Bronchial epithelial cell (primary cell): Measurements from ENCODE around the gene SLC12A4. TPM values are rescaled to one million over a fixed set of nuclear protein-coding genes. Genes with fewer than 3 reads are reported as not detected.

ENCODE experiments used
- DNase-seq: peaks from one replicate; pipeline ENCODE4 v3.0.0-alpha.2; 2010; ENCODE audit warnings: low read depth
- FAIRE-seq: peaks from 2 replicates; lab custom pipeline; 2011; peaks lifted over from hg19 to GRCh38; lab: Jason Lieb, UNC
- H3K27me3 ChIP-seq: 2 replicates; pipeline ENCODE4 v1.5.1; 2011; ENCODE audit warnings: low read length; ENCODE audit not compliant: control insufficient read depth, insufficient read depth
- H3K36me3 ChIP-seq: 2 replicates; pipeline ENCODE4 v1.5.1; 2011; ENCODE audit warnings: low read length; ENCODE audit not compliant: control insufficient read depth, insufficient read depth
- H3K4me3 ChIP-seq: 2 replicates; pipeline ENCODE4 v1.5.1; 2011; ENCODE audit warnings: mild to moderate bottlenecking, low read depth, low read length, control low read depth
- total RNA-seq: library from RNA; depleted of rRNA; stranded (reverse); fragments of >200 nt; gene quantifications from 2 replicates; pipeline ENCODE4 v1.2.1, GENCODE V29; 2014
- TF ChIP-seq, protein P1 (sequence below): IDR thresholded peaks from 2 replicates; pipeline ENCODE4 v1.5.1; 2011; ENCODE audit warnings: mild to moderate bottlenecking, moderate library complexity, low read length, control low read depth, inconsistent platforms; ENCODE audit not compliant: insufficient read depth, severe bottlenecking

The SLC12A4 gene
- total RNA-seq, 1 donor from 2014 or later: 20.5 TPM

DNA sequence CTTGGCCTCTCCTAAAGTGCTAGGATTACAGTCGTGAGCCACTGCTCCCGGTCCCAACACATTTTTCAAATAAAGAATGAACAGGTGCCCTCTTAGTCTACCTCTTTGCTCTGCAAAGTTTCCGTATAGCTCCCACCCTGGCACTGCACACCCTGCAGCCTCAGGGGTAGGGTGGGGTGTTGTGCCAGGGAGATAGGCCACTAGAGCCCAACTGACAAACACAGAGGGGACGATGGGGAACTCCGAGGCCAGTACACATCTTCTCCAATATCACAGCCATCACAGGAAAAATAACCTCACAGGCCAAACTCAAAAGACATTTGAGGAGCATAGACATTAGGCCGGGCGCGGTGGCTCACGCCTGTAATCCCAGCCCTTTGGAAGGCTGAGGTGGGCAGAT is 2.7 kb upstream of the SLC12A4 start:
- Histone ChIP-seq H3K36me3 (no peaks in the 10 kb centered on the region), H3K27me3 (peaks cover 2% of the 10 kb centered on the region), H3K4me3 (no peak overlapping the region)
- no peak for FAIRE-seq
- TF ChIP-seq, protein P1, sequence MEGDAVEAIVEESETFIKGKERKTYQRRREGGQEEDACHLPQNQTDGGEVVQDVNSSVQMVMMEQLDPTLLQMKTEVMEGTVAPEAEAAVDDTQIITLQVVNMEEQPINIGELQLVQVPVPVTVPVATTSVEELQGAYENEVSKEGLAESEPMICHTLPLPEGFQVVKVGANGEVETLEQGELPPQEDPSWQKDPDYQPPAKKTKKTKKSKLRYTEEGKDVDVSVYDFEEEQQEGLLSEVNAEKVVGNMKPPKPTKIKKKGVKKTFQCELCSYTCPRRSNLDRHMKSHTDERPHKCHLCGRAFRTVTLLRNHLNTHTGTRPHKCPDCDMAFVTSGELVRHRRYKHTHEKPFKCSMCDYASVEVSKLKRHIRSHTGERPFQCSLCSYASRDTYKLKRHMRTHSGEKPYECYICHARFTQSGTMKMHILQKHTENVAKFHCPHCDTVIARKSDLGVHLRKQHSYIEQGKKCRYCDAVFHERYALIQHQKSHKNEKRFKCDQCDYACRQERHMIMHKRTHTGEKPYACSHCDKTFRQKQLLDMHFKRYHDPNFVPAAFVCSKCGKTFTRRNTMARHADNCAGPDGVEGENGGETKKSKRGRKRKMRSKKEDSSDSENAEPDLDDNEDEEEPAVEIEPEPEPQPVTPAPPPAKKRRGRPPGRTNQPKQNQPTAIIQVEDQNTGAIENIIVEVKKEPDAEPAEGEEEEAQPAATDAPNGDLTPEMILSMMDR: no peak
- DNase-seq: no peak

DNA sequence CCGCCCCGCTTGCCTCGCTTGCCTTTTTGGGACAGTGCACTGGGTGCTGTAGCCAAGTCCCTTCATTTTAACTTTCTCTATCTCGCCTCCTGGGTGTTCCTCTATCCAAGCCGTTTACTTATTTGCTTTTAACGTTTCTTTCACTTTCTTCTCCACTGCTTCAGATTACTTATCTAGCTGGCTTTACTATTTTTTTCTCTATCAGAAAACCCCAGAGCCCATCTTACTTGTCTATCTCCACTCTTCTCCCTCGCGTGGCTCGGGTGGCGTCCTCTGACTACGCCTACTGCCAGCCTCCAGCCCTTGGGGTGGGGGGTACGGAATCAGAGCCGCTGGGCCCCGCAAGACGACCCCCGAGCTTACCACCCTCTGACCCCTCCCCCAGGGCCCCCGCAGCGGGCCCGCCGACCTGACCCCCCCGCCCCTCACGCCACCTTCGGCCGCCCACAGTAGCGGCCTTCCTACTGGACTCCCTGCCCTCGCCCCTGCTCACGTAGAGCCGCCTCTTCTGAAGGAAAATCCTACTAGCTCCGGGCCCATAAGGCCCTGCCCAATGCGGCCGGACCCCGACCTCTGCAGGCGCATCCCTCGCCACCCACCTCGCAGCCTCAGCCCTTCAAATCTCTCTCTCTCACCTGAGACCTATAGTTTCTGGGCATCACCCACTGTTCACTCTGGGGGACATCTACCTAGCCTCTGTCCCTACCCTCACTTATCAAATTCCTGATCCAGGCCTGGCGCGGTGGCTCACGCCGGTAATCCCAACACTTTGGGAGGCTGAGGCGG is 1.0 kb upstream of the SLC12A4 start:
- FAIRE-seq: no peak
- Histone ChIP-seq H3K4me3 (peak overlapping the region; percentile 87), H3K36me3 (no peaks in the 10 kb centered on the region), H3K27me3 (no peaks in the 10 kb centered on the region)
- TF ChIP-seq, protein P1: no peak
- no peak for DNase-seq

DNA sequence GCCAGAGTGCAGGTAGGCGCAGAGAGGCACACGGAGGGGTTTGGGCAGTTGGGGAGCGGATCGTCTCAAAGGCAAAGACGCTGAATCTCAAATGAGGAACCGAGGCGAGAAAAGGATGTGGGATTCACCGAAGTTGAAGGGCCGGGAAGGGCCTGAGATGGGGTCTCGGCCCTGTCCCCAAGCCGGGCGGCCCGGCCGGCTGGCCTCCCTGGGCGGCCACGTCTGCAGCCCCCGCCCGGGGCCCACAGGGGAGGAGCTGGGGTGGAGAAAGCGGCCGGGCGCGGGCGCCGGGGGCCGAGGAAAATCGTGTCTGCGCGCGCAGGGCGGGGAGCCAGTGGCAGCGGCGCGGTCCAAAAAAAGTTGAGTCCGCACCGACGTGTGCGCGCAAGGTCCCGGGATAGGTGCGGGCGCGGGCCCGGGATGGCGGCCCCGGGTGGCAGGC is 458 bp downstream of the SLC12A4 start:
- no peak for DNase-seq
- peaks cover 7% of the 10 kb centered on the region for H3K36me3 ChIP-seq
- TF ChIP-seq, protein P1: no peak
- FAIRE-seq: no peak
- no peaks in the 10 kb centered on the region for H3K27me3 ChIP-seq
- peak overlapping the region; percentile 87 for H3K4me3 ChIP-seq

DNA sequence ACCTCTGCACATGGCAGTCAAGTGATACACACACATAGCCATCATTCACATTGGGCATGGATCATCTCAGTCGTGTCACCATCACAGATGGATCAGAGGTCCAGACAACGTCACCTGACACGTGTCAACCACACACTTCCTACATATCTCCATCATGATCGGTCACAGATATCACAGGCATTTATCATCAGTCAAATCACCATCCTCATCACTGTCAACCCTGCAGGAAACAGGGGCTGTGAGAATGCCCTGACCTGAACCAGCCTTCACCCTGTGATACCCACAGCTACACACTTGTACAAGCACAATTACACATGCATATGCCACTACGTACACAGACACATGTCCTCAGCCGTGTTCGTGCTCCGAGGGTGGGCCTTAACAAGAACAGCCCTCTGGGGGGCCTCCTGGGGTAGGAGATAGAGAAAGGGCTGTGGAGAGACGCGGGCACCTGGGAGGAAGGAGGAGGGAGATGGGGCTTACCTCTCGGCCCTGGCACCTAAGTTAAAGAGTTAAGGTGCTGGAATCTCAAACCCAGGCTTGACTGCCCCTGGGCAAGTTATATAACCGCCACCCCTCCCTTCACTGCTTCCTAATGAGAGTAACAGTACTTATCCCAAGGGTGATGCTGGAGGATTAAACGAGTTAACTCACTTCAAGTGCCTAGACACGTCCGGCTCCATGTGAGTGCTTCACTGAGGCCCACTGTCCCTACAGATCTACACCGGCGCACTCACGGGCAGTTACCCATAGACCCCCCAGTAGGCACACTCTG is 1.1 kb downstream of the SLC12A4 start:
- no peak for FAIRE-seq
- Histone ChIP-seq H3K36me3 (peaks cover 10% of the 10 kb centered on the region), H3K27me3 (no peaks in the 10 kb centered on the region), H3K4me3 (peak overlapping the region; percentile 87)
- TF ChIP-seq, protein P1: no peak
- peak; percentile 45 for DNase-seq

DNA sequence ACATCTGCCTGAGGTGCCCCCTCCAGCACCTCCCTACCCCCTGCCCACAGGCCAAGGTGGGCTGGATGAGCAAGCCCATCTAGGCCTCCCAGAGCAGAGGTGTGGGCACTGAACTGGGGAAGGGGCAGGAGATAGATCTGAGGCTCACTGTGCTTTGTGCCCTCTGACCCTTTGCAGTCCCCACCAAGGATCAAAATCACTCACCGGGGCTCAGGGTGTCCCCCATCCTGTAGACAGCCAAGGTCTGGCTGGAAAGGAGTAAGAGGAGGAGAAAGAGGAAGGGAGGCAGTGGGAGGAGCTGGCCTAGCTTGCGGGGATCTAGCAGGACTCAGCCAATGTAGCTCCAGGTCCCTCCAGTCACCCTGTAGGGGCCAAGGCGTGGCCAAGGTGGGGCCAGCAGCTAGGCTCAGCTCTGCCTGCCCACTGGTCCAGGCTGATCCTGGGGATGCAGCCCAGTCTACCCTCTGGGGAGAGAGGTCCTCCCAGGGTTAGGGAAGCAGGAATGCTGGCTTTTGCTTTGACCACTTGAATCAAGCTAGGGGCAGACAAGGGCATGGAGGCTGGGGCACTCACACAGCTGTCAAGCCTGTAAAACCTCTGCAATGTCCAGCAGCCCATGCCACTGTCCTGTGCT is 1.8 kb downstream of the SLC12A4 start:
- peak; percentile 64 for DNase-seq
- FAIRE-seq: no peak
- peak overlapping the region; percentile 87 for H3K4me3 ChIP-seq
- H3K27me3 ChIP-seq: no peaks in the 10 kb centered on the region
- peaks cover 10% of the 10 kb centered on the region for H3K36me3 ChIP-seq
- TF ChIP-seq, protein P1: no peak
